Measurements from ENCODE around the gene PRICKLE1. TPM values are rescaled to one million over a fixed set of nuclear protein-coding genes. Genes with fewer than 3 reads are reported as not detected.

Gene PRICKLE1
- total and polyA plus RNA-seq, 2 donors (not counting 3 experiments of a cell fraction or from before 2014, with no cell fraction given): 34.3 to 86.0 TPM

DNA sequence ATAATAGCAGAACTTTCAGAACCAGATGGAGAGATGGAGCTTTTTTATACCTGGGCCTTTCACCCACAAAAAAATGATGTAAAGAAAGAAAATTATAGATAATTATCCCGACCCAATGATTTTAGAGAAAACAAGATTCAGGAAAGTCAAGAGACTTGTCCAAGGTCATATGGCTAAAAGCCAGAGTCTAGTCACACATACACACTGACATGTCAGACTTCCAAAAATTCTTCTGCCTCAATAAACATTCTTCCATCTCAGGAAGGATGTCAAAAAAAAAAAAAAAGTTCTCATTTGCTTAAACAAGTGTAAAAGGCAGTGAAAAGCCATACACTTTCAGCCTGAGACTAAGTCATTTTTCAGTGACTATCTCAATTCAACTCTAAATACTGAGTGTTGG lies 116.0 kb downstream of the PRICKLE1 start:
- peaks cover 63% of the 10 kb centered on the region for H3K4me1 ChIP-seq (ENCODE audit: control insufficient read depth, extremely low read depth, insufficient read depth, low read length)
- CTCF ChIA-PET: interaction anchor here (1.4 to 1.8 kb wide), 2 partner anchors 9 to 11 kb away, joined by 3 to 11 read pairs; no protein-coding TSS in a partner anchor
- BruUV-seq (replicated peaks): no TSS peak

More for the DNA sequence above, 116.0 kb downstream of the PRICKLE1 start:
- TF ChIP-seq POLR2A (IDR thresholded peaks at IDR 0.05; ENCODE audit: low read depth, low read length) (no peak), GATA2 (IDR thresholded peaks at IDR 0.05; ENCODE audit: insufficient read depth, insufficient read length, low read depth, low read length) (no peak), POLR2AphosphoS5 (IDR thresholded peaks at IDR 0.05; ENCODE audit: insufficient read depth, low read depth, low read length) (no peak), MYC (IDR thresholded peaks at IDR 0.05; ENCODE audit: low read depth, low read length) (no peak), EZH2 (IDR thresholded peaks at IDR 0.05; ENCODE audit: borderline replicate concordance, low read depth, low read length, severe bottlenecking) (no peak), FOS (IDR thresholded peaks at IDR 0.05; ENCODE audit: borderline replicate concordance, insufficient read depth, low read length) (no peak), JUN (IDR thresholded peaks at IDR 0.05; ENCODE audit: borderline replicate concordance, insufficient read depth, insufficient read length, low read depth) (no peak)
- TF ChIP-seq, protein P1, sequence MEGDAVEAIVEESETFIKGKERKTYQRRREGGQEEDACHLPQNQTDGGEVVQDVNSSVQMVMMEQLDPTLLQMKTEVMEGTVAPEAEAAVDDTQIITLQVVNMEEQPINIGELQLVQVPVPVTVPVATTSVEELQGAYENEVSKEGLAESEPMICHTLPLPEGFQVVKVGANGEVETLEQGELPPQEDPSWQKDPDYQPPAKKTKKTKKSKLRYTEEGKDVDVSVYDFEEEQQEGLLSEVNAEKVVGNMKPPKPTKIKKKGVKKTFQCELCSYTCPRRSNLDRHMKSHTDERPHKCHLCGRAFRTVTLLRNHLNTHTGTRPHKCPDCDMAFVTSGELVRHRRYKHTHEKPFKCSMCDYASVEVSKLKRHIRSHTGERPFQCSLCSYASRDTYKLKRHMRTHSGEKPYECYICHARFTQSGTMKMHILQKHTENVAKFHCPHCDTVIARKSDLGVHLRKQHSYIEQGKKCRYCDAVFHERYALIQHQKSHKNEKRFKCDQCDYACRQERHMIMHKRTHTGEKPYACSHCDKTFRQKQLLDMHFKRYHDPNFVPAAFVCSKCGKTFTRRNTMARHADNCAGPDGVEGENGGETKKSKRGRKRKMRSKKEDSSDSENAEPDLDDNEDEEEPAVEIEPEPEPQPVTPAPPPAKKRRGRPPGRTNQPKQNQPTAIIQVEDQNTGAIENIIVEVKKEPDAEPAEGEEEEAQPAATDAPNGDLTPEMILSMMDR (IDR thresholded peaks at IDR 0.05; ENCODE audit: extremely low read depth in 1 of 2, insufficient read depth in 1 of 2, low read depth in 1 of 2, low read length in 2 of 2): no peak
- TF ChIP-seq, protein P2, sequence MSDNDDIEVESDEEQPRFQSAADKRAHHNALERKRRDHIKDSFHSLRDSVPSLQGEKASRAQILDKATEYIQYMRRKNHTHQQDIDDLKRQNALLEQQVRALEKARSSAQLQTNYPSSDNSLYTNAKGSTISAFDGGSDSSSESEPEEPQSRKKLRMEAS (IDR thresholded peaks at IDR 0.05; ENCODE audit: insufficient read depth, insufficient read length): no peak
- Histone ChIP-seq H3K4me3 (replicated peaks in 1 of 3; ENCODE audit: insufficient read depth in 1 of 3, low read depth in 1 of 3, low read length in 3 of 3) (no peak overlapping the region), H3K79me2 (ENCODE audit: control insufficient read depth, insufficient read depth, low read length) (peaks cover 74% of the 10 kb centered on the region), H2AFZ (ENCODE audit: low read depth, low read length) (no peak overlapping the region), H3K4me2 (ENCODE audit: insufficient read depth, low read length) (peak overlapping the region; percentile 42), H3K9me3 (replicated peaks; ENCODE audit: control insufficient read depth, insufficient read depth, low read length) (no peaks in the 10 kb centered on the region), H3K36me3 (ENCODE audit: control insufficient read depth in 2 of 2, extremely low read depth in 1 of 2, insufficient read depth in 2 of 2, low read length in 2 of 2) (peaks cover 8 to 25% of the 10 kb centered on the region in 2 experiments), H3K9me1 (replicated peaks; ENCODE audit: control insufficient read depth, extremely low read depth, insufficient read depth, low read length) (no peaks in the 10 kb centered on the region), H3K27ac (ENCODE audit: insufficient read depth, low read depth, low read length) (peak overlapping the region; percentile 52), H4K20me1 (replicated peaks; ENCODE audit: control insufficient read depth, extremely low read depth, insufficient read depth, low read length) (peaks cover 10% of the 10 kb centered on the region), H3K9ac (replicated peaks; ENCODE audit: extremely low read depth, insufficient read depth, low read length) (peak overlapping the region; percentile 2), H3K27me3 (ENCODE audit: control insufficient read depth in 2 of 2, insufficient read depth in 2 of 2, low read length in 2 of 2) (no peaks in the 10 kb centered on the region)
- DNase-seq (ENCODE audit: low read depth, low spot score): peak; percentile 31
- intact Hi-C loops (cut with micrococcal nuclease): no loop called here
- dilution Hi-C loops (cut with MboI; ENCODE audit: extremely low pct_ligation_motif_present, low sequenced_read_pairs): no loop called here
- POLR2A ChIA-PET: no interaction called here
- no peak for FAIRE-seq

Measured in endothelial cell of umbilical vein (primary cell).